HEK293 (cell line): ENCODE measurements around the gene KRT14.

Experiments
- CTCF ChIA-PET: fragments of 350-600 bp; formaldehyde crosslinking; extraction: SDS; loops from one replicate; lab custom pipeline; 2021; ENCODE audit warnings: antibody characterized with exemption; lab: Yijun Ruan, JAX
- POLR2A ChIA-PET: fragments of 300-600 bp; formaldehyde crosslinking; extraction: SDS; loops from one replicate; lab custom pipeline; 2020; ENCODE audit warnings: antibody characterized with exemption, inconsistent platforms; lab: Yijun Ruan, JAX
- H3K27ac ChIP-seq: fragments of 200-500 bp; sonication (Bioruptor generic); 2 replicates; pipeline ENCODE4 v1.5.1; 2014; ENCODE audit warnings: low read depth, low read length, control low read depth, inconsistent platforms; ENCODE audit errors: extremely low read depth
- H3K36me3 ChIP-seq, 2 experiments: fragments of 200-500 bp in 1 of 2; sonication (Bioruptor generic) in 1 of 2; 1 replicate in 1 of 2; 2 replicates in 1 of 2; pipeline ENCODE4 v1.5.1; 2014 to 2017; ENCODE audit warnings: inconsistent platforms in 2 of 2, low read length in 2 of 2; ENCODE audit not compliant: control insufficient read depth in 2 of 2, insufficient read depth in 1 of 2
- H3K4me1 ChIP-seq: fragments of 200-500 bp; sonication (Bioruptor generic); 2 replicates; pipeline ENCODE4 v1.5.1; 2014; ENCODE audit warnings: mild to moderate bottlenecking, low read length, inconsistent platforms; ENCODE audit not compliant: control insufficient read depth, insufficient read depth
- H3K4me3 ChIP-seq: 2 replicates; pipeline ENCODE4 v1.5.1; 2011; ENCODE audit warnings: low read depth, mild to moderate bottlenecking, control low read depth, low read length, moderate library complexity
- H3K9me3 ChIP-seq: fragments of 200-500 bp; sonication (Bioruptor generic); 2 replicates; pipeline ENCODE4 v1.5.1; 2014; ENCODE audit warnings: low read depth, low read length, inconsistent platforms; ENCODE audit not compliant: control insufficient read depth, insufficient read depth
- BCL11A ChIP-seq: fragments of 450-650 bp; formaldehyde crosslinking; IDR thresholded peaks from 2 replicates; pipeline ENCODE4 v1.5.1; 2016; ENCODE audit warnings: low read depth, missing biosample characterization, missing genetic modification characterization
- EGR2 ChIP-seq: fragments of 450-650 bp; formaldehyde crosslinking; IDR thresholded peaks from 2 replicates; pipeline ENCODE4 v1.5.1; 2016; ENCODE audit warnings: low read depth, missing biosample characterization, missing genetic modification characterization
- GLI4 ChIP-seq: fragments of 450-650 bp; formaldehyde crosslinking; IDR thresholded peaks from 2 replicates; pipeline ENCODE4 v1.5.1; 2016; ENCODE audit warnings: missing biosample characterization, missing genetic modification characterization
- HOXA7 ChIP-seq: sonication (generic); formaldehyde crosslinking; IDR thresholded peaks from 2 replicates; pipeline ENCODE4 v1.8.1; 2022; ENCODE audit warnings: missing genetic modification reagents, borderline replicate concordance
- HOXC10 ChIP-seq: sonication (generic); formaldehyde crosslinking; IDR thresholded peaks from 2 replicates; pipeline ENCODE4 v1.8.1; 2023; ENCODE audit warnings: mild to moderate bottlenecking, missing genetic modification reagents
- KLF10 ChIP-seq: fragments of 450-650 bp; IDR thresholded peaks from 2 replicates; pipeline ENCODE4 v1.5.1; 2018; ENCODE audit warnings: missing biosample characterization, mild to moderate bottlenecking, missing genetic modification characterization
- MEIS1 ChIP-seq: sonication (generic); formaldehyde crosslinking; IDR thresholded peaks from 2 replicates; pipeline ENCODE4 v1.8.1; 2022; ENCODE audit warnings: missing genetic modification reagents, mild to moderate bottlenecking, borderline replicate concordance
- PRDM1 ChIP-seq: fragments of 450-650 bp; formaldehyde crosslinking; IDR thresholded peaks from 2 replicates; pipeline ENCODE4; 2016; ENCODE audit warnings: missing biosample characterization, missing genetic modification characterization
- SCRT1 ChIP-seq: fragments of 450-650 bp; formaldehyde crosslinking; IDR thresholded peaks from 2 replicates; pipeline ENCODE4 v1.5.1; 2016; ENCODE audit warnings: missing biosample characterization, missing genetic modification characterization, borderline replicate concordance
- SP2 ChIP-seq: fragments of 450-650 bp; formaldehyde crosslinking; IDR thresholded peaks from 2 replicates; pipeline ENCODE4 v1.5.1; 2016; ENCODE audit warnings: missing biosample characterization, missing genetic modification characterization
- SP7 ChIP-seq: fragments of 450-650 bp; formaldehyde crosslinking; IDR thresholded peaks from 2 replicates; pipeline ENCODE4 v1.5.1; 2016; ENCODE audit warnings: missing biosample characterization, missing genetic modification characterization
- ZFP3 ChIP-seq: fragments of 450-650 bp; formaldehyde crosslinking; IDR thresholded peaks from 2 replicates; pipeline ENCODE4 v1.5.1; 2016; ENCODE audit warnings: low read depth, missing biosample characterization, missing genetic modification characterization
- ZIC2 ChIP-seq: fragments of 450-650 bp; formaldehyde crosslinking; IDR thresholded peaks from 2 replicates; pipeline ENCODE4 v1.5.1; 2016; ENCODE audit warnings: missing biosample characterization, missing genetic modification characterization
- ZNF10 ChIP-seq: fragments of 450-650 bp; formaldehyde crosslinking; IDR thresholded peaks from 2 replicates; pipeline ENCODE4 v1.5.1; 2017; ENCODE audit warnings: missing biosample characterization, missing genetic modification characterization
- ZNF24 ChIP-seq: fragments of 450-650 bp; formaldehyde crosslinking; IDR thresholded peaks from 2 replicates; pipeline ENCODE4 v1.5.1; 2016; ENCODE audit warnings: missing biosample characterization, missing genetic modification characterization
- ZNF335 ChIP-seq: fragments of 450-650 bp; formaldehyde crosslinking; conservative IDR thresholded peaks from 2 replicates; pipeline ENCODE4 v1.5.1; 2016; ENCODE audit warnings: missing biosample characterization, missing genetic modification characterization
- ZNF366 ChIP-seq: fragments of 450-650 bp; formaldehyde crosslinking; conservative IDR thresholded peaks from 2 replicates; pipeline ENCODE4 v1.5.1; 2016; ENCODE audit warnings: missing biosample characterization, missing genetic modification characterization
- ZNF544 ChIP-seq: fragments of 450-650 bp; formaldehyde crosslinking; IDR thresholded peaks from 2 replicates; pipeline ENCODE4 v1.5.0; 2017; ENCODE audit warnings: missing biosample characterization, missing genetic modification characterization
- ZNF549 ChIP-seq: fragments of 450-650 bp; IDR thresholded peaks from 2 replicates; pipeline ENCODE4 v1.5.1; 2018; ENCODE audit warnings: missing biosample characterization, missing genetic modification characterization, mild to moderate bottlenecking, inconsistent platforms, moderate library complexity
- ZNF629 ChIP-seq: fragments of 450-650 bp; formaldehyde crosslinking; IDR thresholded peaks from 2 replicates; pipeline ENCODE4 v1.5.1; 2017; ENCODE audit warnings: missing biosample characterization, missing genetic modification characterization
- ZNF660 ChIP-seq: fragments of 450-650 bp; IDR thresholded peaks from 2 replicates; pipeline ENCODE4 v1.5.1; 2018; ENCODE audit warnings: missing biosample characterization, mild to moderate bottlenecking, missing genetic modification characterization
- ZNF701 ChIP-seq: fragments of 450-650 bp; formaldehyde crosslinking; IDR thresholded peaks from 2 replicates; pipeline ENCODE4 v1.5.1; 2016; ENCODE audit warnings: missing biosample characterization, missing genetic modification characterization
- ZNF76 ChIP-seq: fragments of 450-650 bp; formaldehyde crosslinking; IDR thresholded peaks from 2 replicates; pipeline ENCODE4; 2016; ENCODE audit warnings: low read depth, missing biosample characterization, missing genetic modification characterization, borderline replicate concordance
- ZNF792 ChIP-seq: fragments of 450-650 bp; formaldehyde crosslinking; IDR thresholded peaks from 2 replicates; pipeline ENCODE4 v1.5.1; 2016; ENCODE audit warnings: missing biosample characterization, missing genetic modification characterization
- TF ChIP-seq, protein P1 (sequence below): fragments of 450-650 bp; formaldehyde crosslinking; IDR thresholded peaks from 2 replicates; pipeline ENCODE4 v1.5.1; 2016; ENCODE audit warnings: missing biosample characterization, missing genetic modification characterization
- TF ChIP-seq, protein P2 (sequence below): fragments of 450-650 bp; formaldehyde crosslinking; IDR thresholded peaks from 2 replicates; pipeline ENCODE4 v1.5.1; 2016; ENCODE audit warnings: missing biosample characterization, missing genetic modification characterization
- TF ChIP-seq, protein P3 (sequence below): fragments of 450-650 bp; formaldehyde crosslinking; conservative IDR thresholded peaks from 2 replicates; pipeline ENCODE4 v1.5.1; 2016; ENCODE audit warnings: low read depth, missing biosample characterization, missing genetic modification characterization
- TF ChIP-seq, protein P4 (sequence below): fragments of 450-650 bp; formaldehyde crosslinking; IDR thresholded peaks from 2 replicates; pipeline ENCODE4 v1.5.1; 2016; ENCODE audit warnings: missing biosample characterization, missing genetic modification characterization

Gene KRT14

DNA sequence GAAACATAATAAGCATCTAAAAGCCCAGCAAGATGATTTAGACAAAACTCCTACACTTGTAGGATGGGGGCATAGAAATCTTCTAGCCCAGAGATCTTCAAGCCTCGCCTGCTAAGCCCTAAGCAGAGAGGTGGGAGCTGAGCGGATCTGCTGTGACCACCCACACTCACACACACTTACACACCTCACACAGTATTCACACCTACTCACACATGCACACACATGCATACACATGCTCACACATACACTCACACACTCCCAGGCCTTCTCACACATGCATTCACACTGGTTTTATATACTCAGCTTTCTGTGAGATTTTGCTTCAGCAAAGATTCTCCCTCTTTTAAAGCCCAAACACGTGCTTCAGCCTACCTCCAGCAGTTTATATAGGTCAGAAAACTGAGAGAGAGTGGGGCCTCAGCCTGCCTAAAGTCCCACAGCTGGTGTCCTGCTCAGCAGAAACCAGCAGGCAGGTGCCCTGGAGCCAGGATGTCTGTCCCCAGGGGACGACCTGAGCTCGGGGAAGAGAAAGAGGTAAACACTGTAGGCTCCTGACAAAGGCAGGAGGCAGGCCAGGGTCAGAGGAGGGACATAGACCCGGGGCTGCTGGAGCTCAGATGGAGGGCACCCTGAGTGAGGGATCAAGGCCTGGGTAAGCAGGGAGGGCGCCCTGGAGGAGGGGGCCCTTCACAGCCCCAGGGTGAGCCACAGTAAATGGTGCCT lies 46.6 kb downstream of the KRT14 start (continued):
- TF ChIP-seq SP2 (tag by site-specific recombination) (no peak), ZIC2 (peak; percentile 70), ZNF76 (tag by site-specific recombination) (no peak), GLI4 (tag by site-specific recombination) (no peak), HOXA7 (CRISPR knock-in tag) (no peak), ZNF549 (tag by site-specific recombination) (no peak), ZFP3 (tag by site-specific recombination) (no peak), SP7 (tag by site-specific recombination) (no peak), HOXC10 (CRISPR knock-in tag) (no peak), MEIS1 (no peak), ZNF10 (tag by site-specific recombination) (no peak), BCL11A (tag by site-specific recombination) (no peak), ZNF335 (tag by site-specific recombination) (no peak), ZNF366 (no peak), EGR2 (peak; percentile 76)
- TF ChIP-seq, protein P1, sequence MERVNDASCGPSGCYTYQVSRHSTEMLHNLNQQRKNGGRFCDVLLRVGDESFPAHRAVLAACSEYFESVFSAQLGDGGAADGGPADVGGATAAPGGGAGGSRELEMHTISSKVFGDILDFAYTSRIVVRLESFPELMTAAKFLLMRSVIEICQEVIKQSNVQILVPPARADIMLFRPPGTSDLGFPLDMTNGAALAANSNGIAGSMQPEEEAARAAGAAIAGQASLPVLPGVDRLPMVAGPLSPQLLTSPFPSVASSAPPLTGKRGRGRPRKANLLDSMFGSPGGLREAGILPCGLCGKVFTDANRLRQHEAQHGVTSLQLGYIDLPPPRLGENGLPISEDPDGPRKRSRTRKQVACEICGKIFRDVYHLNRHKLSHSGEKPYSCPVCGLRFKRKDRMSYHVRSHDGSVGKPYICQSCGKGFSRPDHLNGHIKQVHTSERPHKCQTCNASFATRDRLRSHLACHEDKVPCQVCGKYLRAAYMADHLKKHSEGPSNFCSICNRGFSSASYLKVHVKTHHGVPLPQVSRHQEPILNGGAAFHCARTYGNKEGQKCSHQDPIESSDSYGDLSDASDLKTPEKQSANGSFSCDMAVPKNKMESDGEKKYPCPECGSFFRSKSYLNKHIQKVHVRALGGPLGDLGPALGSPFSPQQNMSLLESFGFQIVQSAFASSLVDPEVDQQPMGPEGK: no peak

DNA sequence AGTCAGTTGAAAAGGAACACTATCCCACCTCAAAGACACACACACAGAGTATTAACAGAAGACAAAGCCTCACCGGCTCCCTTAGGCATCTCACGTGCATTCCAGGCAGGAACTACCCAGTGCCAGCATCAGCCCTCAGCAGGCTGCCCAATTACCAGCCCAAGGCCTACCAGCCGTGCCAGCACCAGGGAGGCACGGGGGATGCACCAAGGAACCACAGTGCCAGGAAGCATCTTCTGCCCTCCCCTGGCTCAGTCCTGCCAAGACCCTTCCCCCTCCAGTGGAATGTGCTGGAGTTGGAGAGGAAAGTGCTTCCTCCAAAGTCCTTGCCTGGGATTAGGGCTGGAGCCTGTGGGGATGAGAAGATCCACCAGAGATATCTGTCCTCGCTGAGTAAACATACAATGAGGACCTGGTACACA lies 47.6 kb downstream of the KRT14 start:
- Histone ChIP-seq H3K4me3 (no peak overlapping the region), H3K27ac (no peak overlapping the region), H3K9me3 (no peaks in the 10 kb centered on the region)
- CTCF ChIA-PET: interaction anchor here (1.1 to 9.3 kb wide), 4 partner anchors 11 to 124 kb away, joined by 4 to 113 read pairs (median 4); no protein-coding TSS in a partner anchor
- TF ChIP-seq, protein P2, sequence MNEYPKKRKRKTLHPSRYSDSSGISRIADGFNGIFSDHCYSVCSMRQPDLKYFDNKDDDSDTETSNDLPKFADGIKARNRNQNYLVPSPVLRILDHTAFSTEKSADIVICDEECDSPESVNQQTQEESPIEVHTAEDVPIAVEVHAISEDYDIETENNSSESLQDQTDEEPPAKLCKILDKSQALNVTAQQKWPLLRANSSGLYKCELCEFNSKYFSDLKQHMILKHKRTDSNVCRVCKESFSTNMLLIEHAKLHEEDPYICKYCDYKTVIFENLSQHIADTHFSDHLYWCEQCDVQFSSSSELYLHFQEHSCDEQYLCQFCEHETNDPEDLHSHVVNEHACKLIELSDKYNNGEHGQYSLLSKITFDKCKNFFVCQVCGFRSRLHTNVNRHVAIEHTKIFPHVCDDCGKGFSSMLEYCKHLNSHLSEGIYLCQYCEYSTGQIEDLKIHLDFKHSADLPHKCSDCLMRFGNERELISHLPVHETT (tag by site-specific recombination): no peak
- TF ChIP-seq ZNF24 (tag by site-specific recombination) (no peak), ZNF660 (tag by site-specific recombination) (no peak), ZNF544 (tag by site-specific recombination) (no peak), PRDM1 (tag by site-specific recombination) (no peak), ZNF792 (tag by site-specific recombination) (no peak), SCRT1 (tag by site-specific recombination) (no peak), ZNF629 (tag by site-specific recombination) (no peak), ZNF701 (tag by site-specific recombination) (no peak), MEIS1 (no peak), KLF10 (tag by site-specific recombination) (no peak), ZNF549 (tag by site-specific recombination) (no peak)
- TF ChIP-seq, protein P3, sequence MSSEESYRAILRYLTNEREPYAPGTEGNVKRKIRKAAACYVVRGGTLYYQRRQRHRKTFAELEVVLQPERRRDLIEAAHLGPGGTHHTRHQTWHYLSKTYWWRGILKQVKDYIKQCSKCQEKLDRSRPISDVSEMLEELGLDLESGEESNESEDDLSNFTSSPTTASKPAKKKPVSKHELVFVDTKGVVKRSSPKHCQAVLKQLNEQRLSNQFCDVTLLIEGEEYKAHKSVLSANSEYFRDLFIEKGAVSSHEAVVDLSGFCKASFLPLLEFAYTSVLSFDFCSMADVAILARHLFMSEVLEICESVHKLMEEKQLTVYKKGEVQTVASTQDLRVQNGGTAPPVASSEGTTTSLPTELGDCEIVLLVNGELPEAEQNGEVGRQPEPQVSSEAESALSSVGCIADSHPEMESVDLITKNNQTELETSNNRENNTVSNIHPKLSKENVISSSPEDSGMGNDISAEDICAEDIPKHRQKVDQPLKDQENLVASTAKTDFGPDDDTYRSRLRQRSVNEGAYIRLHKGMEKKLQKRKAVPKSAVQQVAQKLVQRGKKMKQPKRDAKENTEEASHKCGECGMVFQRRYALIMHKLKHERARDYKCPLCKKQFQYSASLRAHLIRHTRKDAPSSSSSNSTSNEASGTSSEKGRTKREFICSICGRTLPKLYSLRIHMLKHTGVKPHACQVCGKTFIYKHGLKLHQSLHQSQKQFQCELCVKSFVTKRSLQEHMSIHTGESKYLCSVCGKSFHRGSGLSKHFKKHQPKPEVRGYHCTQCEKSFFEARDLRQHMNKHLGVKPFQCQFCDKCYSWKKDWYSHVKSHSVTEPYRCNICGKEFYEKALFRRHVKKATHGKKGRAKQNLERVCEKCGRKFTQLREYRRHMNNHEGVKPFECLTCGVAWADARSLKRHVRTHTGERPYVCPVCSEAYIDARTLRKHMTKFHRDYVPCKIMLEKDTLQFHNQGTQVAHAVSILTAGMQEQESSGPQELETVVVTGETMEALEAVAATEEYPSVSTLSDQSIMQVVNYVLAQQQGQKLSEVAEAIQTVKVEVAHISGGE: no peak
- TF ChIP-seq, protein P4, sequence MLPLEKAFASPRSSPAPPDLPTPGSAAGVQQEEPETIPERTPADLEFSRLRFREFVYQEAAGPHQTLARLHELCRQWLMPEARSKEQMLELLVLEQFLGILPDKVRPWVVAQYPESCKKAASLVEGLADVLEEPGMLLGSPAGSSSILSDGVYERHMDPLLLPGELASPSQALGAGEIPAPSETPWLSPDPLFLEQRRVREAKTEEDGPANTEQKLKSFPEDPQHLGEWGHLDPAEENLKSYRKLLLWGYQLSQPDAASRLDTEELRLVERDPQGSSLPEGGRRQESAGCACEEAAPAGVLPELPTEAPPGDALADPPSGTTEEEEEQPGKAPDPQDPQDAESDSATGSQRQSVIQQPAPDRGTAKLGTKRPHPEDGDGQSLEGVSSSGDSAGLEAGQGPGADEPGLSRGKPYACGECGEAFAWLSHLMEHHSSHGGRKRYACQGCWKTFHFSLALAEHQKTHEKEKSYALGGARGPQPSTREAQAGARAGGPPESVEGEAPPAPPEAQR: no peak
- TF ChIP-seq, all 188 proteins: peak for 0
- POLR2A ChIA-PET: interaction anchor here (1.0 kb wide), 1 partner anchor 10 kb away, joined by 3 read pairs; no protein-coding TSS in a partner anchor
- Histone ChIP-seq H3K36me3 (no peaks in the 10 kb centered on the region), H3K4me1 (no peaks in the 10 kb centered on the region)
